ENCODE data around the gene ANKRD13C.

The ANKRD13C gene

GRCh38 chr1:70336050-70336449 lies 18.5 kb downstream of the ANKRD13C start:
- no peak overlapping the region for H3K9ac ChIP-seq
- no peak overlapping the region for H3K27ac ChIP-seq
- H3K4me2 ChIP-seq (ENCODE audit: low read length) = no peak overlapping the region
- no peak overlapping the region for H3K4me3 ChIP-seq (ENCODE audit: low read depth, low read length)
- H3K27me3 ChIP-seq (ENCODE audit: control insufficient read depth, insufficient read depth, low read length) = no peaks in the 10 kb centered on the region
- no peaks in the 10 kb centered on the region for H3K36me3 ChIP-seq (ENCODE audit: control insufficient read depth, insufficient read depth, low read length)
- no peaks in the 10 kb centered on the region for H3K9me3 ChIP-seq (ENCODE audit: control insufficient read depth, low read length)
- no peaks in the 10 kb centered on the region for H3K79me2 ChIP-seq
- no peaks in the 10 kb centered on the region for H3K4me1 ChIP-seq
- H2AFZ ChIP-seq = no peak overlapping the region
- no peak for TF ChIP-seq CTCF (IDR thresholded peaks at IDR 0.05)

GRCh38 chr1:70334436-70334835 lies 20.1 kb downstream of the ANKRD13C start:
- TF ChIP-seq CTCF (IDR thresholded peaks at IDR 0.05) = no peak
- Histone ChIP-seq H3K9ac (no peak overlapping the region), H3K4me2 (ENCODE audit: low read length) (no peak overlapping the region), H3K4me1 (no peaks in the 10 kb centered on the region), H3K79me2 (no peaks in the 10 kb centered on the region), H3K4me3 (ENCODE audit: low read depth, low read length) (no peak overlapping the region), H3K27ac (no peak overlapping the region), H3K9me3 (ENCODE audit: control insufficient read depth, low read length) (no peaks in the 10 kb centered on the region), H3K27me3 (ENCODE audit: control insufficient read depth, insufficient read depth, low read length) (no peaks in the 10 kb centered on the region), H2AFZ (no peak overlapping the region), H3K36me3 (ENCODE audit: control insufficient read depth, insufficient read depth, low read length) (no peaks in the 10 kb centered on the region)

- H3K27ac ChIP-seq = no peak overlapping the region
Measured at GRCh38 chr1:70333245-70333644, 21.3 kb downstream of the ANKRD13C start.

GRCh38 chr1:70331962-70332361 lies 22.6 kb downstream of the ANKRD13C start:
- Histone ChIP-seq H3K79me2 (no peaks in the 10 kb centered on the region), H2AFZ (no peak overlapping the region), H3K4me2 (ENCODE audit: low read length) (no peak overlapping the region), H3K27ac (no peak overlapping the region), H3K36me3 (ENCODE audit: control insufficient read depth, insufficient read depth, low read length) (no peaks in the 10 kb centered on the region), H3K4me3 (ENCODE audit: low read depth, low read length) (no peak overlapping the region), H3K27me3 (ENCODE audit: control insufficient read depth, insufficient read depth, low read length) (no peaks in the 10 kb centered on the region), H3K4me1 (no peaks in the 10 kb centered on the region), H3K9me3 (ENCODE audit: control insufficient read depth, low read length) (no peaks in the 10 kb centered on the region), H3K9ac (no peak overlapping the region)
- no peak for TF ChIP-seq CTCF (IDR thresholded peaks at IDR 0.05)

More at GRCh38 chr1:70333245-70333644, 21.3 kb downstream of the ANKRD13C start:
- no peak overlapping the region for H3K4me2 ChIP-seq (ENCODE audit: low read length)
- H3K4me3 ChIP-seq (ENCODE audit: low read depth, low read length) = no peak overlapping the region
- H3K9ac ChIP-seq = no peak overlapping the region
- no peak overlapping the region for H2AFZ ChIP-seq
- TF ChIP-seq CTCF (IDR thresholded peaks at IDR 0.05) = no peak
- H3K27me3 ChIP-seq (ENCODE audit: control insufficient read depth, insufficient read depth, low read length) = no peaks in the 10 kb centered on the region
- H3K79me2 ChIP-seq = no peaks in the 10 kb centered on the region
- no peaks in the 10 kb centered on the region for H3K4me1 ChIP-seq
- no peaks in the 10 kb centered on the region for H3K9me3 ChIP-seq (ENCODE audit: control insufficient read depth, low read length)
- H3K36me3 ChIP-seq (ENCODE audit: control insufficient read depth, insufficient read depth, low read length) = no peaks in the 10 kb centered on the region

GRCh38 chr1:70327306-70328076 lies 27.0 kb downstream of the ANKRD13C start:
- Histone ChIP-seq H3K36me3 (ENCODE audit: control insufficient read depth, insufficient read depth, low read length) (no peaks in the 10 kb centered on the region), H3K9me3 (ENCODE audit: control insufficient read depth, low read length) (no peaks in the 10 kb centered on the region), H3K27me3 (ENCODE audit: control insufficient read depth, insufficient read depth, low read length) (no peaks in the 10 kb centered on the region), H3K4me3 (ENCODE audit: low read depth, low read length) (no peak overlapping the region), H3K4me2 (ENCODE audit: low read length) (no peak overlapping the region), H3K79me2 (no peaks in the 10 kb centered on the region), H2AFZ (no peak overlapping the region), H3K4me1 (no peaks in the 10 kb centered on the region), H3K9ac (no peak overlapping the region), H3K27ac (no peak overlapping the region)
- no peak for TF ChIP-seq CTCF (IDR thresholded peaks at IDR 0.05)
